ENCODE results near the gene STMP1. TPM values are rescaled to one million over a fixed set of nuclear protein-coding genes. Genes with fewer than 3 reads are reported as not detected.

The STMP1 gene
- total RNA-seq, 1 experiment from 2014 or later = 33.6 TPM

- H3K27me3 Mint-ChIP-seq (ENCODE audit: insufficient read depth, unreplicated experiment) = no peaks in the 10 kb centered on the region
- H3K27ac Mint-ChIP-seq (ENCODE audit: low read depth, unreplicated experiment) = peak overlapping the region; percentile 73
- H3K9me3 Mint-ChIP-seq (ENCODE audit: unreplicated experiment) = no peaks in the 10 kb centered on the region
- intact Hi-C loops (cut with micrococcal nuclease) = loop anchor here (5.0 to 10.0 kb wide), 2 partner anchors 33 to 1916 kb away; no protein-coding TSS in a partner anchor
- TF ChIP-seq CTCF (IDR thresholded peaks at IDR 0.05; ENCODE audit: unreplicated experiment) = no peak
- peaks cover 35% of the 10 kb centered on the region for H3K4me1 Mint-ChIP-seq (ENCODE audit: insufficient read depth, unreplicated experiment)
- DNase-seq (ENCODE audit: unreplicated experiment) = peak; percentile 85
- POLR2A ChIA-PET = interaction anchor here (1.6 to 2.3 kb wide), 3 partner anchors 9 to 28 kb away, joined by 9 to 14 read pairs (median 12); partner anchors contain the start of gene STMP1
- peak overlapping the region; percentile 44 for H3K4me3 Mint-ChIP-seq (ENCODE audit: unreplicated experiment)
- CTCF ChIA-PET = interaction anchor here (0.6 to 1.0 kb wide), 2 partner anchors 29 to 119 kb away, joined by 3 to 4 read pairs; no protein-coding TSS in a partner anchor
- peaks cover 38% of the 10 kb centered on the region for H3K36me3 Mint-ChIP-seq (ENCODE audit: insufficient read depth, unreplicated experiment)
- BruUV-seq (replicated peaks) = no TSS peak
These were observed 16.6 kb downstream of the STMP1 start for GRCh38 chr7:135678612-135679575.

GRCh38 chr7:135681762-135682161 is 19.4 kb downstream of the STMP1 start:
- Mint-ChIP-seq H3K9me3 (ENCODE audit: unreplicated experiment) (no peaks in the 10 kb centered on the region), H3K27me3 (ENCODE audit: insufficient read depth, unreplicated experiment) (no peaks in the 10 kb centered on the region), H3K4me1 (ENCODE audit: insufficient read depth, unreplicated experiment) (peaks cover 38% of the 10 kb centered on the region), H3K27ac (ENCODE audit: low read depth, unreplicated experiment) (no peak overlapping the region), H3K36me3 (ENCODE audit: insufficient read depth, unreplicated experiment) (peaks cover 12% of the 10 kb centered on the region), H3K4me3 (ENCODE audit: unreplicated experiment) (no peak overlapping the region)
- DNase-seq (ENCODE audit: unreplicated experiment) = no peak
- TF ChIP-seq CTCF (IDR thresholded peaks at IDR 0.05; ENCODE audit: unreplicated experiment) = no peak
- ChIA-PET CTCF (interaction anchor here (0.5 to 2.8 kb wide), 7 partner anchors 8 to 338 kb away, joined by 3 to 7 read pairs (median 3); no protein-coding TSS in a partner anchor), POLR2A (interaction anchor here (1.4 kb wide), 1 partner anchor 11 kb away, joined by 4 read pairs; no protein-coding TSS in a partner anchor)
- no TSS peak for BruUV-seq (replicated peaks)
- intact Hi-C loops (cut with micrococcal nuclease) = no loop called here

GRCh38 chr7:135682191-135682590 is 19.9 kb downstream of the STMP1 start:
- intact Hi-C loops (cut with micrococcal nuclease) = no loop called here
- BruUV-seq (replicated peaks) = no TSS peak
- no peaks in the 10 kb centered on the region for H3K9me3 Mint-ChIP-seq (ENCODE audit: unreplicated experiment)

More at GRCh38 chr7:135682191-135682590, 19.9 kb downstream of the STMP1 start:
- no peak for TF ChIP-seq CTCF (IDR thresholded peaks at IDR 0.05; ENCODE audit: unreplicated experiment)
- H3K4me3 Mint-ChIP-seq (ENCODE audit: unreplicated experiment) = no peak overlapping the region
- peaks cover 13% of the 10 kb centered on the region for H3K36me3 Mint-ChIP-seq (ENCODE audit: insufficient read depth, unreplicated experiment)
- H3K4me1 Mint-ChIP-seq (ENCODE audit: insufficient read depth, unreplicated experiment) = peaks cover 35% of the 10 kb centered on the region
- CTCF ChIA-PET = interaction anchor here (0.5 to 2.8 kb wide), 9 partner anchors 9 to 373 kb away, joined by 3 to 7 read pairs (median 3); no protein-coding TSS in a partner anchor
- no peak for DNase-seq (ENCODE audit: unreplicated experiment)
- H3K27me3 Mint-ChIP-seq (ENCODE audit: insufficient read depth, unreplicated experiment) = no peaks in the 10 kb centered on the region
- POLR2A ChIA-PET = interaction anchor here (0.5 to 1.4 kb wide), 2 partner anchors 10 to 56 kb away, joined by 3 to 4 read pairs; no protein-coding TSS in a partner anchor
- H3K27ac Mint-ChIP-seq (ENCODE audit: low read depth, unreplicated experiment) = no peak overlapping the region

Measured in MCF 10A (cell line).